Activated CD4-positive, alpha-beta T cell treated with anti-CD3 and anti-CD28 coated beads, Interleukin-10, Interleukin-2, amounts not matched to agents 100 ng/mL and 50 ng/mL, durations not matched to agents 16 hours and 8 hours (primary cell): ENCODE data around the gene AFAP1L1.
A peak's percentile ranks its signal among the peaks of the same experiment; 100 is the strongest.

Source experiments
- DNase-seq: peaks from one replicate; pipeline ENCODE4 v3.0.0-alpha.2; 2020

AFAP1L1 gene

GRCh38 chr5:149271716-149272563 lies at the start of gene AFAP1L1:
TSS of gene AFAP1L1 (plus strand) at chr5:149271859. CDS start at chr5:149271969, 110 bp downstream.
- peak; percentile 8 for DNase-seq

DNA sequence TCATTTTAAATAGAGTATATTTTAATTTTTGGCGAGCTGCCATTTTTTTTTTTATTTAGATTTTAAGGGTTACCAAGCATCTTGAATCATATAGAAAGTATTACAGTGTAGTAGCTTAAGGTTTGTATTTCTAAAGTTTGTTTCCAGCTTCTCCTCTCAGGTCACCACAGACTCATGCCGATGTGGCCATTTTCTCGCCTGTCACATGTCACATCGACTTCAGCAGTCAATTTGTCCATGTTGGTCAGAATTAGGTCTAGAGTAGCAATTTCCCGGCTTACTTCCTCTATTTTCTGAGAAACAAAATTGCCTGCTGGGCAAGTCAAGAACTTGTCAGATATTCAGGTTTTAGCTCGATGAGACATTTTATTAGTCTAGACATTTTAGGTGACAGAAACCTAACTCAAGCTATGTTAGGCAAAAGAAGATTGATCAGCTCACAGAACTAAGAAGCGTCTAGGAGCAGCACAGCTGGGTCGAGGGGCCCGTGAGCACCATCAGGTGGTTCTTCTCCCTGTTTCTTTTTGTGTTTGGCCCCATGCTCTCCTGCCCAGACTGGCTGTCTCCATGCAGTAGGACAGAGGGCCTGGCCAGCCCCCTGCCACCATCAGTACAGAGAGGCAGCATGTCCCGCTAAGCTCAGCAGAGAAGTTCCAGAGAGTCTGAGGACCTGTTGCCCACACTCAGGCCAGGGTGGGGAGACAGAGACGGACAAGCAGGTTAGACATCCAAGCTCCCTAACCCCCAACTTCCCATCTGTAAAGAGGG lies 48.4 kb upstream of the AFAP1L1 start:
- DNase-seq: no peak

DNA sequence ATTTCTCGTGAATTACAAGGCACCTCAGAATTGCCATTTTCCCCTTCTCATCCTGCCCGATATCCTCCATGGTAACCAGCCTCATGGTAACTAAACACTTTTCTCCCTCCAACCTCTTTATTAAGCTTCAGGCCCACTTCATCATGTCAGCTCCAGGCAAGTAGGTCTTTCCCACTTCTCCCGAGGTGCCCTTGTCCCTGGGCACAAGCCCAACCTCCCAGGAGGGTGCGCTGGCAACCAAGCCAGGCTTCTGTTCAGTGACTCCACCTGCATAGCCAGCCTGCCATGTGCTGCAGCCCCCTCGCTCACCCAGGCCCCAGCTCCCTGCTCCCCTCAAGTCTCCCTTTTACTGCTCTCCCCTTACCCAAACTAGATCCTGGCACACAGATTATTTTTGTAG lies 47.4 kb upstream of the AFAP1L1 start:
- no peak for DNase-seq

- peak; percentile 43 for DNase-seq
Measured at GRCh38 chr5:149227168-149227826, 44.4 kb upstream of the AFAP1L1 start.

DNA sequence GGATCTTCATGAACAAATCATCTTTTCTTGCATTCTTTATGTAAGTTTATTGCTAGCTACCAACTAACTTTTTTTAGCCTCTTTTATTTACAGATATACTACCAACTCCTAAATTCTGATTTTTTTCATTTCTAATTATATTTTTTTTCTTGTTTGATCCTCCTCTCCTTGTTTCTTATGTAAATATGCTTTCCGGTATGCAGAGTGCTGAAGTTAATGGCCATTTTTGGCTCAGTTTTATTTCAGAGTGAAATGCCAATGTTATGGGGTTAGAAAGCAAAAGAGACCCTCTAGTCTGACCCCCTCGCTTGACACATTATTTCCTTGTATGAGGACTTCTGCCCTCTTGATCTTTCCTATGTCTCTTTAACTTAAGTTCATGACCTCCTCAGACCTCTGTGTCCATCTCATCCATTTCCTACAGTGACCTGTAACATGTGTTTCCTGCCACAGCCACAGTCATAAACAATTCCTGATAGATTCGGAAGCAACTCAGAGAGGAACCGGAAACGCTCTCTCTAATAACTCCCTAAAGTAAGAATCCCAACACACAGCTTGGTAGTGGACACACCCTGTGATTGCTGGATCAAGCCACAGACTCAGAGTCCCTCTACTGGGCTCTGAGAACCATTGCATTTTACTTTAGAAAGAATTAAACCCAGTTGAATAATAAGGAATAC lies 42.9 kb upstream of the AFAP1L1 start:
- no peak for DNase-seq

- DNase-seq: no peak
Measured at GRCh38 chr5:149229298-149229937, 42.2 kb upstream of the AFAP1L1 start.

DNA sequence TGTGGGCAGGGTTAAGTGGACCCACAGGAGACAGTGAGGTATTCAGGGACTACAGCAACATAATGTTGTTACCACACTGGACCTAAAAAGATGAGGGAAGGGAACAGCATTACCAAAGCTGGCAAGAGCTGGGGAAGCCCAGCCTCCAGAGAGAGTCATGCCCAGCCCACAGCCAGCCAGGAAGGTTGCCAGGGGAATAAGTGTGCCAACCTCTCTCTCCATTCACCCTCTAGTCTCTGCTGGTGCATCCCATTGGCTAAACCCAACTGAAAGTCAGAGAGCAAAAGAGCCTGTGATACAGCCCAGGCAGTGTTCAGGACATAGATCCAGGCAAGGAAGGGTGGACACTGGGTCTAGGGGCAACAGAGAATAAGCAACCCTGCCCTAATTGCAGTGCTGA lies 35.8 kb upstream of the AFAP1L1 start:
- DNase-seq: no peak

- DNase-seq: no peak
Measured at GRCh38 chr5:149237662-149238061, 34.0 kb upstream of the AFAP1L1 start.

DNA sequence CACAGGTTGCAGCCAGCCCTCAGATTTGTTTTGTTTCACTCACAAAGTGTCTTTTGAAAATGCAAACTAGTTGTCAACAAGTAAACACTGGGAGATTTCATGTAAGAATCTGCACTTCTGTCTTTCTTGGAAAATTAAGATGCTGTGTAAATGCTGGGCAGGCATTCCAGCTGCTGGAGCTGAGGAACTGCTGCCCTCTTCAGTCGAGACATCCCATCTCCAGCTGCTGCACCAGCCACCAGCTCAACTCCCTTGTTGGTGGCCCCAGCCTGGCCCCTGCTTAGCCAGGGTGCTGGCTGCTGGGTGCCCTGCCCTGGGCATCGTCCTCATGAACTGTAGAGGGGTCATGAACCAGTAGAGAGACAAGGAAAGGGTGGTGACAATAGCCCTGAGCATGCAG lies 33.1 kb upstream of the AFAP1L1 start:
- no peak for DNase-seq

- no peak for DNase-seq
Measured at GRCh38 chr5:149239917-149240316, 31.7 kb upstream of the AFAP1L1 start.

DNA sequence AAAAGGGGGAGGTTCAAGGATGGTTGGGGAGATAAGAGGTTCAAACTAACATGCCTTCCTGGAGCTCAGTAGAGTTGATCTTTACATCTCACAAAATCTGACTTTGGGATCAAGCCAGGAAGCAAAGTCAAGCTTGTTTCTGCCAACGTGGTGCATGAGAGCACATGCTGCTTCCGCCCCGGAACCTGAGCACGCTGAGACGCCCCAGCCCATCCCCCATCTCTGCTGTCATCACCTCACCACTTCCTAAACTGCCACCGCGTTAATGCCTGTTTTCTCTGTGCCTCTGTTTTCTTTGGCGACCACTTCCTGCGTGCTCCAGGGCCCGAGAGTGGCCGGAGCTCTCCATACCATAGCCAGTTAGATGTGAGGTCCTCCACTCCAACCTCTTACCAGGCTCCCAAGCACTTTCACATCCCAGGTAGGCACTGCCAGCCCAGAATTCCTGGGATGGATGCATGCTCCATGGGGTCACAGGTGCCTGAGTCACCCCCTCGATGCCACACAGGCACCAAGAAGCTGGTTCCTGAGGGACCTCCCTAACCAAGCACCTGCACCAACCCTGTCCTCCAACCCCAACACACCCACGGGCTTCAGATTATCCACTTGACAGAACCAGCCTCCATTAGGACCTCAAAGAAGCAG lies 31.2 kb upstream of the AFAP1L1 start:
- peak; percentile 90 for DNase-seq

GRCh38 chr5:149242339-149242738 lies 29.3 kb upstream of the AFAP1L1 start:
- no peak for DNase-seq

GRCh38 chr5:149246906-149247305 lies 24.8 kb upstream of the AFAP1L1 start:
- no peak for DNase-seq

DNA sequence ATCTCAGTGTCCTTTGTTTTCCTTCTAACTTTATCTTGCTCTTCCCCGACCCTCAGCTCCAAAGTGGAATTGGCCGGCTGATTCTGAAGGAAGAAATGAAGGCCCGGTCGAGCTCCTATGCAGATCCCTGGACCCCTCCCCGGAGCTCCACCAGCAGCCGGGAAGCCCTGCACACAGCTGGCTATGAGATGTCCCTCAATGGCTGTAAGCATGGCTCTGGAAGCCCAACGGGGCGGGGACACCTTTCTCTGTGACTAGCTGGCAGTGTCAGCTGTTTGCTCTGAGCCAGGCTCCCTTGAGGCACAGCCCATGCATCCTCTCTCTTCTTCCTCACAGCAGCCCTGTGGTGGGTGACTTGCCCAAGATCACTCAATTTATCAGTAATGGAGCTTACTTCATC lies 23.9 kb upstream of the AFAP1L1 start:
- DNase-seq: no peak

DNA sequence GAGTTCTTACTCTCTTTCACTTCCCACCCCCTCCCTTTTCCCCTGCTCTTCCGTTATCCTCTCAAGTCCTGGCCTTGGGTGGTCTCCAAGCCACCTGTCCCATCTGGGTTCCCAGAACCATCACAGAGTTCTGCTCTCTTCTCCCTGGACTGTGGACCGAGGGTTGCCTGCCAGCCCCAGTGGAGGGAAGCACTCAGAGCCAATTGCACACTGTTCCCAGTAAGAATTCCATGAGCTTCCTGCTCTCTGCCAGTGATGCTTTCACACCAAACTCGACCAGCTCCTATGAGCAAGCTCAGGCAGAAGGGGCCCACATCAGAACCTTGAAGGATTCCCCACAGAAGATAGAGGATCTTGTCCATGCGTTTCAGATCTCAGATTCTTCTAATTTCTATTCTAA lies 20.1 kb upstream of the AFAP1L1 start:
- DNase-seq: no peak

DNA sequence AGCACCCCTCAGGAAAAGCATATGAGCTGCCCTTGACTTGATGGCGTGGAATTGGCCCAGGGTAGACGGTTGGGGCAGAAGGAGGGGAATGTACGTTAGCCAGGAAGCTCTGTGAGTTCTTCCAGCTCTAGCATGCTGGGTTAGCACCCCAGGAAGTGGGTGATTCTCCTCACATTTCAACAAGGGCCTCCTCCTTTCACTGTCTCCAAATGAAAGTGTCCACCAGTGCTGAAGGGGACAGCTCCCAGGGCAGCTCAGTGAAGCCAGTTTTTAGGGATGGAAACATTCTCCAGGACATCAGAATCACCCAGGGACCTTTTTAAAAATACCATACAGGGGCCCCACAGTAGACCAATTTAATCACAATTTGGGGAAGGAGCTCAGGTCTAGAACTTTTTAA lies 17.2 kb upstream of the AFAP1L1 start:
- DNase-seq: no peak

DNA sequence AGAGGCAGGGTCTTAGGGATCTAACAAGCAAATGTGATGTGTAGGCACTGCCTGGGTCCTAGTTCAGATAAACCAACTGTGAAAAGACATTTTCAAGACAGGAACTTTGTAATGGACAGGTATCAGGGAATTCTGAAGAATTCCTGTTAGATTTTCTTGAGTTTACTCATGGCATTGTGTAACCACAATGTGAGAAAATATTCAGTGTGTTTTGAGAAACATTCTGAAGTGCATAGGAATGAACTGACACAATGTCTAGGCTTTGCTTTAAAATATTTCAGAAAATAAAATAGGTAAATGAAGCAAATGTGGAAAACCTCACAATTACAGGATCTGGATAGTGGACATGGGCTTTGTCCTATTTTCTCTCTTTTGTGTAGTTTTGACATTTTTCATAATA lies 15.2 kb upstream of the AFAP1L1 start:
- DNase-seq: no peak

DNA sequence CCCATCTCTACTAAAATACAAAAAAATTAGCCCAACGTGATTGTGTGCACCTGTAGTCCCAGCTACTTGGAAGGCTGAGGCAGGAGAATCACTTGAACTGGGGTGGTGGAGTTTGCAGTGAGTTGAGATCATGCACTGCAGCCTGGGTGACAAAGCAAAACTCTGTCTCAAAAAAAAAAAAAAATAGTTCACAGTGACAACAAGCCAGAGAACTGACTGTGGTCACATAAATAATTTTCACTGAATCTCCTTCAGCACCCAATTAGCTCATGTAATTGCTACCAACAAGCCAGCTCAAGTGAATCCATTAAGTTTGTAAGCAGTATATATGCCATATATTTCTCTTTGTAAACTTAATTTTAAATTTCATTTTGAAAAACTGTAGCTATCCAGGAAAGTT lies 14.5 kb upstream of the AFAP1L1 start:
- no peak for DNase-seq

GRCh38 chr5:149257889-149258705 lies 13.6 kb upstream of the AFAP1L1 start:
- no peak for DNase-seq

DNA sequence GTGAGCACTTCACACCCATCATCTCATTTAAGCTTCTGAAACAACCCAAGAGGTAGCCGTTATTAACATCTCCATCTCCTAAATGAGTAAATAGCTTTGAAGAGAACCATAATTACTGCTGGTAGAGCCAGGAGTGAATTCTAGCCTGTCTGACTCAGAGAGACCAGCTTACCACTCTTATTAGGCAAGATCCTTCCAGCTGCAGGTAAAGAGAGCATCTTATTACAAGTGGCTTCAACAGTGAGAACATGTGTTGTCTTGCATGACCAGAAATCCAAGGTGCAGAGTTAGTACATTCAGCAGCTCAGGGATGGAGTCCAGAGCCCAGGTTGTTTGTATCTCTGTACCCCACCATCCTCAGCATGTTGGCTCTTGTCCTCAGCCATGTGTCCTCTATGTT lies 10.9 kb upstream of the AFAP1L1 start:
- DNase-seq: no peak

DNA sequence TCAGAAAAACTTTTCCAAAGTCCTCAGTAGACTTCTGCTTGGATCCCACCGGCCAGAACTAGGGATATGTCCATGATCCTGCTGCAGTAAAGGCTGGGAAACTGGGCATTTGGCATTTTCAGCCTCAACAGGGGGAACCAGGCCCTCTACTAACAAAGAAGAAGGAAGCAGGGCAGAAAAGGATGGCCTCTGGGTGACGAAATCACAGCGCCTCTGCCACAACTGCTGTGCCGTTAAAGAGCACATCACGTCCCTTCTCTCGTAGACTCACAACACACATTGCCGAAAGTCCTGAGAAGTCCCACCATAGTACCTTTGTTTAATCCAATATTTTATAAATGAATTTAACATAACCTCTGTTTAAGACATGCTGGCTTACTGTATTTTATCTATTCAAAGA lies 10.4 kb upstream of the AFAP1L1 start:
- DNase-seq: no peak
